ENCODE results near the gene TRIM67. TPM values are rescaled to one million over a fixed set of nuclear protein-coding genes. Genes with fewer than 3 reads are reported as not detected.
A peak's percentile ranks its signal among the peaks of the same experiment; 100 is the strongest.

TRIM67 gene
- polyA plus RNA-seq, 1 donor from 2014 or later, result 8.0 TPM

DNA sequence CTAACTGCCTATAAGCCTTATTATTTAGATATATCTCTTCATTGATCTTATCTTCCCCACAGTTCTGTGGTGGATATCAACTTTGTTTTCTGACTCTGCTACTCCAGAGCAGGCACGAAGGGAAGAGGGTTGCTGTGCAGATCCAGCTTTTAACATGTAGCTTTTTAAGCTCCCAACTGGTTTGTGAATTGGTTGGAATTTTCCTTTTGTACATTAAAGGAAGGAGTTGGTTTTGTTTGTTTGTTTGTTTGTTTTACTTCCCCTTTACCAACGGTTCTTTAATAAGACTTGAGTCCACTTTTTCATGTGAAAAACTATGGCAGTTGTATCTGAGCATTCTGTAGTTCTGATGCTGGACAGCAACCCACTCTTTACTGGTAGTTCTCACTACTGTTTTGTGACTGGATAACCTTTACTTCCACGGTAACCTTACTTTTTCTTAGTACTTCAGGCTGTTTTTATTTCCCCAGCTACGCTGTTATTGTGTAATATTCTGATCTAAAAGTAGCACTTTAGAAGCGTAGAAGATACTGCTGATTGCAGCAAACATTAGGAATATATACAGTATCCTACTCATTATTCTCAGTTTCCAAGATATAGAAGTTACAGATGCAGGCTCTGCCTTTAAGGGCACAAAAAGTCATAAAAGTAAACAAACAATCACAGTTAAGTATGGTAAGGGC is 80.8 kb downstream of the TRIM67 start:
- Histone ChIP-seq H3K9ac (ENCODE audit: low read length) (no peak overlapping the region), H4K20me1 (ENCODE audit: insufficient read depth) (no peaks in the 10 kb centered on the region), H3K4me2 (ENCODE audit: low read length) (peak overlapping the region; percentile 85), H3K27me3 (ENCODE audit: insufficient read depth, low read depth, low read length) (no peaks in the 10 kb centered on the region), H3K36me3 (ENCODE audit: insufficient read depth, low read length) (peaks cover 5% of the 10 kb centered on the region), H3K27ac (ENCODE audit: low read length) (no peak overlapping the region), H3F3A (ENCODE audit: insufficient read depth, low read length, poor library complexity, severe bottlenecking) (no peaks in the 10 kb centered on the region), H3K9me2 (ENCODE audit: insufficient read depth, low read length) (no peaks in the 10 kb centered on the region), H2AFZ (ENCODE audit: low read depth, low read length) (no peak overlapping the region), H3K79me2 (replicated peaks; ENCODE audit: insufficient read depth, low read length) (peaks cover 37% of the 10 kb centered on the region), H3K4me3 (ENCODE audit: low read length) (peak overlapping the region; percentile 94), H3K9me3 (ENCODE audit: low read length) (no peaks in the 10 kb centered on the region)
- TF ChIP-seq POLR2AphosphoS5 (IDR thresholded peaks at IDR 0.05) (no peak), TAF1 (IDR thresholded peaks at IDR 0.05; ENCODE audit: low read depth) (no peak), EP300 (conservative IDR thresholded peaks at IDR 0.05; ENCODE audit: poor library complexity, severe bottlenecking) (no peak), EZH2 (IDR thresholded peaks at IDR 0.05; ENCODE audit: borderline replicate concordance, insufficient read depth, low read length, poor library complexity, severe bottlenecking) (no peak), MXI1 (conservative IDR thresholded peaks at IDR 0.05; ENCODE audit: poor library complexity, severe bottlenecking) (no peak), CTCF (IDR thresholded peaks at IDR 0.05; ENCODE audit: poor library complexity, severe bottlenecking) (no peak), SMC3 (conservative IDR thresholded peaks at IDR 0.05; ENCODE audit: poor library complexity) (no peak), RAD21 (conservative IDR thresholded peaks at IDR 0.05) (no peak)
- TF ChIP-seq, protein P1, sequence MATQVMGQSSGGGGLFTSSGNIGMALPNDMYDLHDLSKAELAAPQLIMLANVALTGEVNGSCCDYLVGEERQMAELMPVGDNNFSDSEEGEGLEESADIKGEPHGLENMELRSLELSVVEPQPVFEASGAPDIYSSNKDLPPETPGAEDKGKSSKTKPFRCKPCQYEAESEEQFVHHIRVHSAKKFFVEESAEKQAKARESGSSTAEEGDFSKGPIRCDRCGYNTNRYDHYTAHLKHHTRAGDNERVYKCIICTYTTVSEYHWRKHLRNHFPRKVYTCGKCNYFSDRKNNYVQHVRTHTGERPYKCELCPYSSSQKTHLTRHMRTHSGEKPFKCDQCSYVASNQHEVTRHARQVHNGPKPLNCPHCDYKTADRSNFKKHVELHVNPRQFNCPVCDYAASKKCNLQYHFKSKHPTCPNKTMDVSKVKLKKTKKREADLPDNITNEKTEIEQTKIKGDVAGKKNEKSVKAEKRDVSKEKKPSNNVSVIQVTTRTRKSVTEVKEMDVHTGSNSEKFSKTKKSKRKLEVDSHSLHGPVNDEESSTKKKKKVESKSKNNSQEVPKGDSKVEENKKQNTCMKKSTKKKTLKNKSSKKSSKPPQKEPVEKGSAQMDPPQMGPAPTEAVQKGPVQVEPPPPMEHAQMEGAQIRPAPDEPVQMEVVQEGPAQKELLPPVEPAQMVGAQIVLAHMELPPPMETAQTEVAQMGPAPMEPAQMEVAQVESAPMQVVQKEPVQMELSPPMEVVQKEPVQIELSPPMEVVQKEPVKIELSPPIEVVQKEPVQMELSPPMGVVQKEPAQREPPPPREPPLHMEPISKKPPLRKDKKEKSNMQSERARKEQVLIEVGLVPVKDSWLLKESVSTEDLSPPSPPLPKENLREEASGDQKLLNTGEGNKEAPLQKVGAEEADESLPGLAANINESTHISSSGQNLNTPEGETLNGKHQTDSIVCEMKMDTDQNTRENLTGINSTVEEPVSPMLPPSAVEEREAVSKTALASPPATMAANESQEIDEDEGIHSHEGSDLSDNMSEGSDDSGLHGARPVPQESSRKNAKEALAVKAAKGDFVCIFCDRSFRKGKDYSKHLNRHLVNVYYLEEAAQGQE (IDR thresholded peaks at IDR 0.05; ENCODE audit: borderline replicate concordance), result no peak

DNA sequence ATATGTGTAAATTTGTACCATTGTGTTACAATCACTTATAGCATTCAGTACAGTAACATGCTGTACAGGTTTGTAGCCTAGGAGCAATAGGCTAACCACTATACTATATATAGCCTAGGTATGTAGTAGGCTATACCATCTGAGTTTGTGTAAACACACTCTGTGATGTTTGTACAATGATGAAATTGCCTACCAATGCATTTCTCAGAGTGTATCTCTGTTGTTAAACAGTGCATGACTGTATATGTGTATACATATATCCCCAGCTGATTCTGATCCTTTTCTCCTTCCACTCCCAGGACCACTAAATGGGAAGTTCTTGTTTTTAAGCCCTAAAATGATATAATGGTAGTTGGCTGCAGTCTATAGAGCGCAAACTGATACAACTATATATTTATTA is 86.9 kb downstream of the TRIM67 start:
- H3K4me2 ChIP-seq (ENCODE audit: low read length), result no peak overlapping the region

More for the DNA sequence above, 86.9 kb downstream of the TRIM67 start:
- H3K9me2 ChIP-seq (ENCODE audit: insufficient read depth, low read length), result no peaks in the 10 kb centered on the region
- H3K27me3 ChIP-seq (ENCODE audit: insufficient read depth, low read depth, low read length), result no peaks in the 10 kb centered on the region
- H3F3A ChIP-seq (ENCODE audit: insufficient read depth, low read length, poor library complexity, severe bottlenecking), result no peaks in the 10 kb centered on the region
- H4K20me1 ChIP-seq (ENCODE audit: insufficient read depth), result no peaks in the 10 kb centered on the region
- H3K9ac ChIP-seq (ENCODE audit: low read length), result no peak overlapping the region
- H2AFZ ChIP-seq (ENCODE audit: low read depth, low read length), result no peak overlapping the region
- no peak for TF ChIP-seq TAF1 (IDR thresholded peaks at IDR 0.05; ENCODE audit: low read depth)
- no peak for TF ChIP-seq CTCF (IDR thresholded peaks at IDR 0.05; ENCODE audit: poor library complexity, severe bottlenecking)
- TF ChIP-seq, protein P1 (IDR thresholded peaks at IDR 0.05; ENCODE audit: borderline replicate concordance), result no peak
- TF ChIP-seq POLR2AphosphoS5 (IDR thresholded peaks at IDR 0.05), result no peak
- TF ChIP-seq EZH2 (IDR thresholded peaks at IDR 0.05; ENCODE audit: borderline replicate concordance, insufficient read depth, low read length, poor library complexity, severe bottlenecking), result no peak
- no peak for TF ChIP-seq RAD21 (conservative IDR thresholded peaks at IDR 0.05)
- TF ChIP-seq MXI1 (conservative IDR thresholded peaks at IDR 0.05; ENCODE audit: poor library complexity, severe bottlenecking), result no peak
- no peak for TF ChIP-seq SMC3 (conservative IDR thresholded peaks at IDR 0.05; ENCODE audit: poor library complexity)
- TF ChIP-seq EP300 (conservative IDR thresholded peaks at IDR 0.05; ENCODE audit: poor library complexity, severe bottlenecking), result no peak
- H3K36me3 ChIP-seq (ENCODE audit: insufficient read depth, low read length), result peaks cover 9% of the 10 kb centered on the region
- H3K4me3 ChIP-seq (ENCODE audit: low read length), result no peak overlapping the region
- no peak overlapping the region for H3K27ac ChIP-seq (ENCODE audit: low read length)
- H3K79me2 ChIP-seq (replicated peaks; ENCODE audit: insufficient read depth, low read length), result peaks cover 20% of the 10 kb centered on the region
- no peaks in the 10 kb centered on the region for H3K9me3 ChIP-seq (ENCODE audit: low read length)

All from neural cell (in vitro differentiated cells).